GM12801 (cell line): ENCODE measurements around the gene RAP1A.

ENCODE experiments used
- CTCF ChIP-seq: IDR thresholded peaks from one replicate; pipeline ENCODE4 v1.5.1; 2011; ENCODE audit warnings: control low read depth; ENCODE audit not compliant: insufficient read length; ENCODE audit errors: extremely low read depth

RAP1A gene

GRCh38 chr1:111592389-111593361 is 26.9 kb upstream of the RAP1A start:
- TF ChIP-seq CTCF = no peak

- TF ChIP-seq CTCF = no peak
Measured at GRCh38 chr1:111593403-111594305, 25.9 kb upstream of the RAP1A start.

- TF ChIP-seq CTCF = no peak
Measured at GRCh38 chr1:111594306-111594693, 25.3 kb upstream of the RAP1A start.

GRCh38 chr1:111595807-111596206 is 23.8 kb upstream of the RAP1A start:
- no peak for TF ChIP-seq CTCF

GRCh38 chr1:111596499-111596898 is 23.1 kb upstream of the RAP1A start:
- TF ChIP-seq CTCF = no peak

GRCh38 chr1:111597426-111597825 is 22.2 kb upstream of the RAP1A start:
- TF ChIP-seq CTCF = no peak

GRCh38 chr1:111598544-111598943 is 21.0 kb upstream of the RAP1A start:
- no peak for TF ChIP-seq CTCF
